Neural cell (in vitro differentiated cells): ENCODE data around the gene ANO8. TPM values are rescaled to one million over a fixed set of nuclear protein-coding genes. Genes with fewer than 3 reads are reported as not detected.

Experiments
- H2AFZ ChIP-seq: fragments of 200-600, 300-800 bp; sonication (generic), shearing (Covaris generic); 2 replicates; pipeline ENCODE4 v1.6.0; 2014; ENCODE audit warnings: low read depth, mild to moderate bottlenecking, antibody characterized with exemption, low read length, moderate library complexity
- H3F3A ChIP-seq: fragments of 200-600 bp; shearing (Covaris generic); 2 replicates; pipeline ENCODE4 v1.6.1; 2016; ENCODE audit warnings: mild to moderate bottlenecking, moderate library complexity, mixed read lengths, antibody characterized with exemption, low read length; ENCODE audit not compliant: insufficient read depth, poor library complexity, severe bottlenecking
- H3K27ac ChIP-seq: fragments of 200-600, 300-800 bp; sonication (generic), shearing (Covaris generic); 2 replicates; pipeline ENCODE4 v1.5.1; 2014; ENCODE audit warnings: mild to moderate bottlenecking, low read length, moderate library complexity
- H3K27me3 ChIP-seq: fragments of 300-800, 200-600 bp; sonication (generic), shearing (Covaris generic); 2 replicates; pipeline ENCODE4 v1.6.0; 2014; ENCODE audit warnings: mild to moderate bottlenecking, low read depth, low read length, moderate library complexity; ENCODE audit not compliant: insufficient read depth
- H3K36me3 ChIP-seq: fragments of 300-800, 200-600 bp; sonication (generic), shearing (Covaris generic); 2 replicates; pipeline ENCODE4 v1.5.1; 2014; ENCODE audit warnings: mild to moderate bottlenecking, antibody characterized with exemption, low read length, moderate library complexity; ENCODE audit not compliant: insufficient read depth
- H3K4me2 ChIP-seq: fragments of 300-800, 200-600 bp; sonication (generic), shearing (Covaris generic); 2 replicates; pipeline ENCODE4 v1.6.0; 2014; ENCODE audit warnings: mild to moderate bottlenecking, low read length
- H3K4me3 ChIP-seq: fragments of 300-800, 200-600 bp; sonication (generic), shearing (Covaris generic); 2 replicates; pipeline ENCODE4 v1.5.1; 2014; ENCODE audit warnings: mild to moderate bottlenecking, low read length, moderate library complexity
- H3K79me2 ChIP-seq: fragments of 200-600 bp; shearing (Covaris generic); replicated peaks from 2 replicates; pipeline ENCODE4 v1.6.0; 2014; ENCODE audit warnings: mild to moderate bottlenecking, low read length, moderate library complexity; ENCODE audit not compliant: insufficient read depth
- H3K9ac ChIP-seq: fragments of 300-800, 200-600 bp; sonication (generic), shearing (Covaris generic); 2 replicates; pipeline ENCODE4 v1.6.1; 2016; ENCODE audit warnings: mild to moderate bottlenecking, low read length, mixed read lengths
- H3K9me2 ChIP-seq: fragments of 200-600 bp; shearing (Covaris generic); 2 replicates; pipeline ENCODE4 v1.6.1; 2016; ENCODE audit warnings: mild to moderate bottlenecking, low read length, mixed read lengths; ENCODE audit not compliant: insufficient read depth
- H3K9me3 ChIP-seq: fragments of 200-600, 300-800 bp; sonication (generic), shearing (Covaris generic); 2 replicates; pipeline ENCODE4 v1.6.1; 2016; ENCODE audit warnings: mild to moderate bottlenecking, mixed run types, low read length, moderate library complexity, mixed read lengths
- H4K20me1 ChIP-seq: fragments of 200-600 bp; shearing (Covaris generic); 2 replicates; pipeline ENCODE4 v1.6.1; 2016; ENCODE audit warnings: mild to moderate bottlenecking, mixed run types; ENCODE audit not compliant: insufficient read depth
- CTCF ChIP-seq: fragments of 450-650 bp; IDR thresholded peaks from 2 replicates; pipeline ENCODE4 v1.5.1; 2014; ENCODE audit warnings: antibody characterized with exemption, mild to moderate bottlenecking, moderate library complexity; ENCODE audit not compliant: poor library complexity, severe bottlenecking
- EP300 ChIP-seq: fragments of 450-650 bp; conservative IDR thresholded peaks from 2 replicates; pipeline ENCODE4 v1.6.1; 2014; ENCODE audit warnings: antibody characterized with exemption, mild to moderate bottlenecking, moderate library complexity; ENCODE audit not compliant: poor library complexity, severe bottlenecking
- EZH2 ChIP-seq: fragments of 200-600, 300-800 bp; shearing (Covaris generic), sonication (generic); IDR thresholded peaks from 2 replicates; pipeline ENCODE4 v1.6.1; 2014; ENCODE audit warnings: antibody characterized with exemption, low read length, borderline replicate concordance, mild to moderate bottlenecking; ENCODE audit not compliant: insufficient read depth, poor library complexity, severe bottlenecking
- MXI1 ChIP-seq: fragments of 450-650 bp; conservative IDR thresholded peaks from 2 replicates; pipeline ENCODE4 v1.6.1; 2014; ENCODE audit warnings: antibody characterized with exemption, mild to moderate bottlenecking; ENCODE audit not compliant: poor library complexity, severe bottlenecking
- POLR2AphosphoS5 ChIP-seq: IDR thresholded peaks from 2 replicates; pipeline ENCODE4 v1.6.1; 2012
- RAD21 ChIP-seq: fragments of 450-650 bp; conservative IDR thresholded peaks from 2 replicates; pipeline ENCODE4 v1.6.1; 2014; ENCODE audit warnings: antibody characterized with exemption, mild to moderate bottlenecking, moderate library complexity
- REST ChIP-seq: IDR thresholded peaks from 2 replicates; pipeline ENCODE4 v1.6.1; 2012; ENCODE audit warnings: borderline replicate concordance
- SMC3 ChIP-seq: fragments of 450-650 bp; conservative IDR thresholded peaks from 2 replicates; pipeline ENCODE4 v1.6.1; 2014; ENCODE audit warnings: antibody characterized with exemption, mild to moderate bottlenecking, moderate library complexity; ENCODE audit not compliant: poor library complexity
- TAF1 ChIP-seq: IDR thresholded peaks from 2 replicates; pipeline ENCODE4 v1.6.1; 2012; ENCODE audit warnings: low read depth
- polyA plus RNA-seq: library from polyadenylated mRNA; depleted of rRNA; stranded (reverse); fragments of >200 nt; gene quantifications from 2 replicates; pipeline ENCODE4 v1.2.3, GENCODE V29; 2014

Gene ANO8
- polyA plus RNA-seq, 1 donor from 2014 or later: 51.3 TPM

- no peak overlapping the region for H3K27ac ChIP-seq
These were observed 7.5 kb downstream of the ANO8 start for GRCh38 chr19:17327068-17327653.

GRCh38 chr19:17326595-17326966 is 8.1 kb downstream of the ANO8 start:
- no peaks in the 10 kb centered on the region for H3K27me3 ChIP-seq
- H3K36me3 ChIP-seq: no peaks in the 10 kb centered on the region
- H3K4me3 ChIP-seq: no peak overlapping the region
- H3K9me2 ChIP-seq: no peaks in the 10 kb centered on the region
- no peaks in the 10 kb centered on the region for H3K9me3 ChIP-seq
- H3K27ac ChIP-seq: no peak overlapping the region
- H4K20me1 ChIP-seq: no peaks in the 10 kb centered on the region
- H3K9ac ChIP-seq: no peak overlapping the region
- no peak overlapping the region for H2AFZ ChIP-seq
- TF ChIP-seq CTCF (no peak), EP300 (no peak)
- no peak overlapping the region for H3K4me2 ChIP-seq
- H3K79me2 ChIP-seq: no peaks in the 10 kb centered on the region
- no peaks in the 10 kb centered on the region for H3F3A ChIP-seq

More at GRCh38 chr19:17327068-17327653, 7.5 kb downstream of the ANO8 start:
- Histone ChIP-seq H3K9me3 (no peaks in the 10 kb centered on the region), H3K27me3 (no peaks in the 10 kb centered on the region), H3K4me2 (no peak overlapping the region), H3K4me3 (no peak overlapping the region), H3K36me3 (no peaks in the 10 kb centered on the region), H4K20me1 (no peaks in the 10 kb centered on the region), H3K9me2 (no peaks in the 10 kb centered on the region), H3F3A (no peaks in the 10 kb centered on the region), H2AFZ (no peak overlapping the region), H3K9ac (no peak overlapping the region), H3K79me2 (no peaks in the 10 kb centered on the region)
- TF ChIP-seq TAF1 (no peak), POLR2AphosphoS5 (no peak), SMC3 (no peak), EZH2 (no peak), MXI1 (no peak), RAD21 (no peak), REST (no peak), CTCF (no peak), EP300 (no peak)
